Prostate gland (tissue), 2 donors: ENCODE measurements around the gene UNC5B.

Experiments
- POLR2A ChIP-seq: fragments of 450-650 bp; IDR thresholded peaks from one replicate; pipeline ENCODE4 v1.6.1; 2016; ENCODE audit warnings: antibody characterized with exemption, mild to moderate bottlenecking
- TF ChIP-seq, protein P1 (sequence below), 4 experiments: fragments of 200-600 bp in 2 of 4; fragments of 450-650 bp in 2 of 4; sonication (generic) in 2 of 4; IDR thresholded peaks; 1 replicate in 3 of 4; 2 replicates in 1 of 4; pipeline ENCODE4 v1.5.1; 2016 to 2019; ENCODE audit warnings: antibody characterized with exemption in 4 of 4, mild to moderate bottlenecking in 2 of 4, moderate library complexity in 2 of 4

DNA sequence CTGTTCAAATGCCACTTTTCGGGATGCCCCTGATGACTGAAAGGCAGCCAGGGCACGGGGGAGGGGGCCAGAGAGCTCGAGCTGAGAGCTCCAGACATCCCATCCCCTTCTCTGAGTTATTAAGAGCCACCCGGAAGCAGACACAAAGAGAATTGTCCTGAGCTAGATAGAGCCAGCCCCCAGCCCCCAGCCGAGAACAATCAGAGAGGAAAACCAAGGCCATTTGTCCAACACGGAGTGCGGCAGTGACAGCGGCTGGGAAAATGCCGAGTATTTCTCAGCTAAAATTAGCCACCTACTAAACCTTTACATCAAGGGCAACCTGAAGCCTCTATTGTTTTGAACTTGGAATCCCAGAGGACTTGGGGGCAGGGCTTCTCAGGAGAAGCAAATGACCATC lies 51.0 kb downstream of the UNC5B start:
- TF ChIP-seq, protein P1, sequence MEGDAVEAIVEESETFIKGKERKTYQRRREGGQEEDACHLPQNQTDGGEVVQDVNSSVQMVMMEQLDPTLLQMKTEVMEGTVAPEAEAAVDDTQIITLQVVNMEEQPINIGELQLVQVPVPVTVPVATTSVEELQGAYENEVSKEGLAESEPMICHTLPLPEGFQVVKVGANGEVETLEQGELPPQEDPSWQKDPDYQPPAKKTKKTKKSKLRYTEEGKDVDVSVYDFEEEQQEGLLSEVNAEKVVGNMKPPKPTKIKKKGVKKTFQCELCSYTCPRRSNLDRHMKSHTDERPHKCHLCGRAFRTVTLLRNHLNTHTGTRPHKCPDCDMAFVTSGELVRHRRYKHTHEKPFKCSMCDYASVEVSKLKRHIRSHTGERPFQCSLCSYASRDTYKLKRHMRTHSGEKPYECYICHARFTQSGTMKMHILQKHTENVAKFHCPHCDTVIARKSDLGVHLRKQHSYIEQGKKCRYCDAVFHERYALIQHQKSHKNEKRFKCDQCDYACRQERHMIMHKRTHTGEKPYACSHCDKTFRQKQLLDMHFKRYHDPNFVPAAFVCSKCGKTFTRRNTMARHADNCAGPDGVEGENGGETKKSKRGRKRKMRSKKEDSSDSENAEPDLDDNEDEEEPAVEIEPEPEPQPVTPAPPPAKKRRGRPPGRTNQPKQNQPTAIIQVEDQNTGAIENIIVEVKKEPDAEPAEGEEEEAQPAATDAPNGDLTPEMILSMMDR (IDR thresholded peaks at IDR 0.05) = no peak
- TF ChIP-seq POLR2A = no peak
